ENCODE data around the gene ATRX. TPM values are rescaled to one million over a fixed set of nuclear protein-coding genes. Genes with fewer than 3 reads are reported as not detected.

ATRX gene
- total RNA-seq, 1 experiment from 2014 or later: 64.0 TPM

- Histone ChIP-seq H3K79me2 (ENCODE audit: low read length) (no peaks in the 10 kb centered on the region), H3K9ac (ENCODE audit: low read length) (no peak overlapping the region)
- CTCF ChIA-PET: no interaction called here
Measured at GRCh38 chrX:77565278-77565677, 220.7 kb downstream of the ATRX start.

GRCh38 chrX:77564823-77565222 lies 221.2 kb downstream of the ATRX start:
- intact Hi-C loops (cut with micrococcal nuclease): no loop called here
- ATAC-seq: no peak; the same call in 1 of the 2 replicates
- CTCF ChIA-PET: no interaction called here

More at GRCh38 chrX:77565278-77565677, 220.7 kb downstream of the ATRX start:
- ATAC-seq (no peak), DNase-seq (no peak)
- Histone ChIP-seq H3F3A (ENCODE audit: low read length, unreplicated experiment) (no peaks in the 10 kb centered on the region), H3K27me3 (ENCODE audit: low read length) (no peaks in the 10 kb centered on the region), H3K9me2 (replicated peaks; ENCODE audit: low read length) (no peaks in the 10 kb centered on the region), H3K4me2 (ENCODE audit: low read length) (no peak overlapping the region), H3K9me3 (ENCODE audit: low read length) (no peaks in the 10 kb centered on the region), H3K4me1 (ENCODE audit: insufficient read depth, low read length) (no peaks in the 10 kb centered on the region), H4K20me1 (ENCODE audit: low read length) (no peaks in the 10 kb centered on the region), H2AFZ (ENCODE audit: low read length) (no peak overlapping the region), H3K4me3 (ENCODE audit: low read length) (no peak overlapping the region), H3K27ac (ENCODE audit: low read length) (no peak overlapping the region), H3K36me3 (ENCODE audit: low read depth, low read length) (peaks cover 3% of the 10 kb centered on the region; the same call in 1 of the 2 replicates)
- intact Hi-C loops (cut with micrococcal nuclease): no loop called here
- POLR2A ChIA-PET (ENCODE audit: unreplicated experiment): no interaction called here
- TF ChIP-seq EZH2phosphoT487 (IDR thresholded peaks at IDR 0.05; ENCODE audit: borderline replicate concordance, low read length): no peak
- TF ChIP-seq CTCF (conservative IDR thresholded peaks at IDR 0.05; ENCODE audit: low read depth, low read length): no peak
- no peak for TF ChIP-seq EZH2 (IDR thresholded peaks at IDR 0.05; ENCODE audit: low read length, unreplicated experiment)
- BruUV-seq (replicated peaks): no TSS peak

More at GRCh38 chrX:77564823-77565222, 221.2 kb downstream of the ATRX start:
- Histone ChIP-seq H3K27me3 (ENCODE audit: low read length) (no peaks in the 10 kb centered on the region), H3F3A (ENCODE audit: low read length, unreplicated experiment) (no peaks in the 10 kb centered on the region), H3K4me1 (ENCODE audit: insufficient read depth, low read length) (no peaks in the 10 kb centered on the region), H3K9me3 (ENCODE audit: low read length) (no peaks in the 10 kb centered on the region), H3K79me2 (ENCODE audit: low read length) (no peaks in the 10 kb centered on the region), H3K4me3 (ENCODE audit: low read length) (no peak overlapping the region), H3K4me2 (ENCODE audit: low read length) (no peak overlapping the region), H4K20me1 (ENCODE audit: low read length) (no peaks in the 10 kb centered on the region), H3K36me3 (ENCODE audit: low read depth, low read length) (peaks cover 3% of the 10 kb centered on the region; the same call in 1 of the 2 replicates), H3K27ac (ENCODE audit: low read length) (no peak overlapping the region), H3K9me2 (replicated peaks; ENCODE audit: low read length) (no peaks in the 10 kb centered on the region), H3K9ac (ENCODE audit: low read length) (no peak overlapping the region), H2AFZ (ENCODE audit: low read length) (no peak overlapping the region)
- POLR2A ChIA-PET (ENCODE audit: unreplicated experiment): no interaction called here
- no TSS peak for BruUV-seq (replicated peaks)
- peak; percentile 12 for DNase-seq
- TF ChIP-seq EZH2 (IDR thresholded peaks at IDR 0.05; ENCODE audit: low read length, unreplicated experiment) (no peak), EZH2phosphoT487 (IDR thresholded peaks at IDR 0.05; ENCODE audit: borderline replicate concordance, low read length) (no peak), CTCF (conservative IDR thresholded peaks at IDR 0.05; ENCODE audit: low read depth, low read length) (no peak)

All from PC-3 (cell line).